ENCODE data around the gene ZCCHC24.

Gene ZCCHC24

GRCh38 chr10:79387974-79388850 is 57.2 kb downstream of the ZCCHC24 start:
- no peaks in the 10 kb centered on the region for H3K9me3 ChIP-seq (ENCODE audit: severe bottlenecking)
- peak; percentile 24 for DNase-seq (ENCODE audit: low spot score)
- no peaks in the 10 kb centered on the region for H3K4me1 ChIP-seq (ENCODE audit: insufficient read depth, poor library complexity, severe bottlenecking)
- ATAC-seq (ENCODE audit: low read depth) = no peak
- no peaks in the 10 kb centered on the region for H3K36me3 ChIP-seq (ENCODE audit: low read depth)
- H3K27me3 ChIP-seq (ENCODE audit: insufficient read depth, poor library complexity, severe bottlenecking) = no peaks in the 10 kb centered on the region
- no peak for TF ChIP-seq CTCF (IDR thresholded peaks at IDR 0.05; ENCODE audit: poor library complexity, severe bottlenecking)
- no peak overlapping the region for H3K27ac ChIP-seq (ENCODE audit: poor library complexity, severe bottlenecking)
- H3K4me3 ChIP-seq (ENCODE audit: severe bottlenecking) = no peak overlapping the region

GRCh38 chr10:79387466-79387973 is 57.9 kb downstream of the ZCCHC24 start:
- no peaks in the 10 kb centered on the region for H3K9me3 ChIP-seq (ENCODE audit: severe bottlenecking)
- no peak for TF ChIP-seq CTCF (IDR thresholded peaks at IDR 0.05; ENCODE audit: poor library complexity, severe bottlenecking)
- H3K4me3 ChIP-seq (ENCODE audit: severe bottlenecking) = no peak overlapping the region
- H3K4me1 ChIP-seq (ENCODE audit: insufficient read depth, poor library complexity, severe bottlenecking) = no peaks in the 10 kb centered on the region
- no peaks in the 10 kb centered on the region for H3K27me3 ChIP-seq (ENCODE audit: insufficient read depth, poor library complexity, severe bottlenecking)
- no peak for ATAC-seq (ENCODE audit: low read depth)
- H3K27ac ChIP-seq (ENCODE audit: poor library complexity, severe bottlenecking) = no peak overlapping the region
- DNase-seq (ENCODE audit: low spot score) = no peak
- H3K36me3 ChIP-seq (ENCODE audit: low read depth) = no peaks in the 10 kb centered on the region

- DNase-seq (ENCODE audit: low spot score) (peak; percentile 38), ATAC-seq (ENCODE audit: low read depth) (0 out of 3 replicates have a peak, but pooled peaks have one; percentile 11)
- no peak overlapping the region for H3K4me3 ChIP-seq (ENCODE audit: severe bottlenecking)
- H3K36me3 ChIP-seq (ENCODE audit: low read depth) = no peaks in the 10 kb centered on the region
- H3K4me1 ChIP-seq (ENCODE audit: insufficient read depth, poor library complexity, severe bottlenecking) = no peaks in the 10 kb centered on the region
- TF ChIP-seq CTCF (IDR thresholded peaks at IDR 0.05; ENCODE audit: poor library complexity, severe bottlenecking) = no peak
- H3K27ac ChIP-seq (ENCODE audit: poor library complexity, severe bottlenecking) = no peak overlapping the region
- H3K27me3 ChIP-seq (ENCODE audit: insufficient read depth, poor library complexity, severe bottlenecking) = no peaks in the 10 kb centered on the region
- H3K9me3 ChIP-seq (ENCODE audit: severe bottlenecking) = no peaks in the 10 kb centered on the region
These were observed 58.6 kb downstream of the ZCCHC24 start for GRCh38 chr10:79386637-79387465.

GRCh38 chr10:79385804-79386531 is 59.5 kb downstream of the ZCCHC24 start:
- Histone ChIP-seq H3K9me3 (ENCODE audit: severe bottlenecking) (no peaks in the 10 kb centered on the region), H3K4me1 (ENCODE audit: insufficient read depth, poor library complexity, severe bottlenecking) (no peaks in the 10 kb centered on the region), H3K27ac (ENCODE audit: poor library complexity, severe bottlenecking) (no peak overlapping the region), H3K27me3 (ENCODE audit: insufficient read depth, poor library complexity, severe bottlenecking) (no peaks in the 10 kb centered on the region), H3K36me3 (ENCODE audit: low read depth) (no peaks in the 10 kb centered on the region), H3K4me3 (ENCODE audit: severe bottlenecking) (no peak overlapping the region)
- TF ChIP-seq CTCF (IDR thresholded peaks at IDR 0.05; ENCODE audit: poor library complexity, severe bottlenecking) = peak; percentile 16
- no peak for ATAC-seq (ENCODE audit: low read depth)
- DNase-seq (ENCODE audit: low spot score) = peak; percentile 58

All from RWPE2 (cell line).